ENCODE results near the gene ANO8.
"Not testable (repeated sequence)": the region's sequence is repeated elsewhere in the genome, so short reads cannot be mapped to it uniquely, and the experiment has no call there.

ANO8 gene

DNA sequence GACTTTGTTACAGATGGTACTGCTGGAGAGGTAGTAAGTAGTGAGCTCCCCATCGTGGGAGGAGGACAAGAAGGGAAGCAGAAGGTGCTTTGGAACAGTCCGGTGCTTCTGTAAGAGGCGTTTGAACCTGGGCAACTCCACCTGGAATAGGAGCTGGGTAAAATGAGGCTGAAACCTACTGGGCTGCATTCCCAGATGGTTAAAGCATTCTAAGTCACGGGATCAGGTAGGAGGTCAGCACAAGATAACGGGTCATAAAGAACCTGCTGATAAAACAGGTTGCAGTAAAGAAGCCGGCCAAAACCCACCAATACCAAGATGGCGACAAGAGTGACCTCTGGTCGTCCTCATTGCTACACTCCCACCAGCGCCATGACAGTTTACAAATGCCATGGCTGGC is 47.9 kb downstream of the ANO8 start:
- DNase-seq (ENCODE audit: low spot score), result no peak

- no peak for DNase-seq (ENCODE audit: low spot score)
Observed at GRCh38 chr19:17286263-17286662, 48.4 kb downstream of the ANO8 start.

- no peak for DNase-seq (ENCODE audit: low spot score)
Observed at GRCh38 chr19:17285415-17286135, 49.1 kb downstream of the ANO8 start.

- no peak for DNase-seq (ENCODE audit: low spot score)
Observed at GRCh38 chr19:17283504-17283996, 51.1 kb downstream of the ANO8 start.

GRCh38 chr19:17282488-17283125 is 52.0 kb downstream of the ANO8 start:
- DNase-seq (ENCODE audit: low spot score), result peak; percentile 63

DNA sequence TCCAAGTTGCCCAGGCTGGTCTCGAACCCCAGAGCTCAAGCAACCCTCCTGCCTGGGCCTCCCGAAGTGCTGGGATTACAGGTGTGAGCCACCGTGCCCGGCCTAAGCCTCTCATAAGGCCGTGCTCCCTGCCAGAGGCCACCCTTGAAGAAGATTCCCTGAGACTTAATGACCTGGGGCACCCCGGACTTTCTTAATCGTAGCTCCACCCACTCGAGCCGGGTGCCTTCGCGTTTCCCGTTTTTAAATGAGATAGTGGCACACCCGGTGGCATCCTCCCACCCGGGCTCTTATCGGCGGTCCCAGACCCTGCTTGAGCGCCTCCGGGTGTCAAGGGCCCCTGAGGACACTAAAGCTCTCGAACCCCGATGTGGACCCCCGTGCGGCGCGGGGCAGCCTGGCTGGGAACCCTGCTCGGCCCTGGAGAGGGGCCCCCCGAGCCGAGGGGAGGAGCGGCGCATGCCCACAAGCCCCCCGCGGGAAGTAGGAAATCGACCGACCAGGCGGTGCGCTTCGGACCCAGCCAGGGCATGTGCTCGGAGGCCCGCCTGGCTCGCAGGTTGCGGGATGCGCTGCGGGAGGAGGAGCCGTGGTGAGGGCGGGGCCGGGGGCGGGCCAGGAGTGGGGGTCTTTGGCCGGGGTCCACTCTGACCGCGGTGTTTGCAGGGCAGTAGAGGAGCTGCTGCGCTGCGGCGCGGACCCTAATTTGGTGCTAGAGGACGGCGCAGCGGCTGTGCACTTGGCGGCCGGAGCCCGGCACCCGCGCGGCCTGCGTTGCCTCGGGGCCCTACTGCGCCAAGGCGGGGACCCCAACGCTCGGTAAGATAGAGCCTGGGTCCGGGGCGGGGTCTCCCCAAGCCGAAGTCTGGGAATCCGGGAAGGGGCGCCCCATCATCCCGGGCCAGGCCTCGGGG is 53.0 kb downstream of the ANO8 start, which contains the start of gene ANKLE1:
Gene ANKLE1, plus strand, starts transcription at position 511 of the 914 bp plus-strand sequence. Its CDS starts 20 bp downstream, at position 531.
- no peak for DNase-seq (ENCODE audit: low spot score)

DNA sequence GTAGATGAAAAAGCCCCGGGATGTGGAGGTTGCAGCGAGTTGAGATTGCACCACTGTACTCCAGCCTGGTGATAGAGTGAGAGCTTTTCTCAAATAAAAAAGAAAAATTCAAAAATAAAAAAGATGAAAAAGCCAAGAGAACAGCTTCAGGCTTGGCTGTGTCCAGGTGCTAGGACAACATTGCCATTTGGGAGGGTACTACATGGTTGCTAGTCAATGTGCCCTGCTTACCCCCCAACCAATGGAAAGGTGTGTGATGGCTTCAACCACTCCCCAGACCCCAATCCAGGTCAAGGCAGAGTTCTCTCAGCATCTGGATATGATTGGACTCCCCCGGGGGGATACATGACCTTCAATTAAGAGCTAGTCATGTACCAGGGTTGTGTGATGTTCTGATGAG is 55.2 kb downstream of the ANO8 start:
- no peak for DNase-seq (ENCODE audit: low spot score)

DNA sequence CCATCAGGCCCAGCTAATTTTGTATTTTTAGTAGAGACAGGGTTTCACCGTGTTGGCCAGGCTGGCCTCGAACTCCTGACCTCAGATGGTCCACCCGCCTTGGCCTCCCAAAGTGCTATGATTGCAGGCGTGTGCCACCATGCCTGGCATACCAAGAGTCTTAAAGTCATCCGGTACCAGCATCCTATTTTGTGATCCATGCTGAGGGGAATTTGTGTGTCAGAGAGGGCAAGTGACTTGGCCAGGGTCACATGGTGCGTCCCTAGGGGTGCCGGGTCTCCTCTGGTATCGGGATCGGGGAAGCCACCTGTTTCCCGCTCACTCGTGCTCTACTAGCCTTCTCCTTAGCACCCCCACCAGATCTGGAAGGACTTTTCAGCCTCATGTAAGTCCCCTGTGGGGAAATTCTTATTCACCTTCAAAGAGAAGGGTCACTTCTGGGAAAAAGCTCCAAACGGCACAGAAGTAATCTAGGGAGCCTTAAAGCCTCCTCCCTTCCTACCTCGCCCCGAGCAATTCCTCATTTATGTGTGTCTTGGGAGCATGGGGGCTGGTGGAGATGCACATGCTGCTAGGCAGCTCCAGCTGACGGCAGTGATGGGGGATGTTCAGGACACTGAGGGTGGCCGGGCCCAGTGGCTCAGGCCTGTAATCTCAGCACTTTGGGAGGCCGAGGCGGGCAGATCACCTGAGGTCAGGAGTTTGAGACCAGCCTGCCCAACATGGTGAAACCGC is 59.0 kb downstream of the ANO8 start:
- no peak for DNase-seq (ENCODE audit: low spot score)

DNA sequence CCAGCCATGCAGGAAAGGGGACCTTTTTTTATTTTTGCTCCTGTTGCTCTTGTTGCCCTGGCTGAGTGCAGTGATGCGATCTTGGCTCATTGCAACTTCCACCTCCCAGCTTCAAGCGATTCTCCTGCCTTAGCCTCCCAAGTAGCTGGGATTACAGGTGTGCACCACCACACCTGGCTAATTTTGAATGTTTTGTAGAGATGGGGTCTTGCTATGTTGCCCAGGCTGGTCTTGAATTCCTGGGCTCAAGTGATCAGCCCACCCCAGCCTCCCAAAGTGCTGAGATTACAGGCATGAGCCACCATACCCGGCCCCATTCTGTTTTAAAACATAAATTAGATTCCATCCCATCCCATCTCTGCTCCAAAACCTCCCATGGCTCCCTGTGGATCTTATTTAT is 59.8 kb downstream of the ANO8 start:
- not testable (repeated sequence) for DNase-seq (ENCODE audit: low spot score)
